HG03354 (cell line): ENCODE data around the gene CD274.
A peak's percentile ranks its signal among the peaks of the same experiment; 100 is the strongest.
"Not testable (repeated sequence)": the region's sequence is repeated elsewhere in the genome, so short reads cannot be mapped to it uniquely, and the experiment has no call there.

ENCODE experiments used
- ATAC-seq: cut with Tn5 transposase; IDR thresholded peaks from one replicate; pipeline ENCODE4 v1.9.1; 2021; ENCODE audit warnings: mild to moderate bottlenecking; ENCODE audit not compliant: unreplicated experiment, poor library complexity, severe bottlenecking

The CD274 gene

GRCh38 chr9:5450359-5451091 lies at the start of gene CD274:
CD274 (plus strand) TSS chr9:5450542; CDS start chr9:5456114, 5,572 bp downstream.
- ATAC-seq, result peak; percentile 64

DNA sequence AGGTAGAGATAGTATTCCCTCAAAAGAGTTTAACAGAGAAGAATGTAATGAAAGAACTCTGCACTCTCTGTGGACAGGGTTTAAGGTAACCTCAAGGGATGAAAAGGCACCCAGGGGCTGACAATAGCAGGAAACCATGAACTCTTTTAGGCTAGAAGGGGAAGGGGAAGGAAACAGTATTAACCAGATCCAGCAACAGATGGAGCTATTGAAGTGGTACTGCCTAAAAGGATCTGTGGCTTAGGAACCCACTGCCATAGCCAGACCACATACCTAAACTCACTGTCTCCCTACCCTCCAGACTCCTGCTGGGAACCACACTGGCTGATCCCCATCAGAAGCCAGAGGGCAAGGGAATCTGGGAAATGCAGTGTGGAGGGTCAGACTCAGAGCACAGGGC lies 48.1 kb upstream of the CD274 start:
- ATAC-seq, result no peak

GRCh38 chr9:5408596-5408995 lies 41.7 kb upstream of the CD274 start:
- no peak for ATAC-seq

- ATAC-seq, result no peak
Observed at GRCh38 chr9:5416953-5417352, 33.4 kb upstream of the CD274 start.

DNA sequence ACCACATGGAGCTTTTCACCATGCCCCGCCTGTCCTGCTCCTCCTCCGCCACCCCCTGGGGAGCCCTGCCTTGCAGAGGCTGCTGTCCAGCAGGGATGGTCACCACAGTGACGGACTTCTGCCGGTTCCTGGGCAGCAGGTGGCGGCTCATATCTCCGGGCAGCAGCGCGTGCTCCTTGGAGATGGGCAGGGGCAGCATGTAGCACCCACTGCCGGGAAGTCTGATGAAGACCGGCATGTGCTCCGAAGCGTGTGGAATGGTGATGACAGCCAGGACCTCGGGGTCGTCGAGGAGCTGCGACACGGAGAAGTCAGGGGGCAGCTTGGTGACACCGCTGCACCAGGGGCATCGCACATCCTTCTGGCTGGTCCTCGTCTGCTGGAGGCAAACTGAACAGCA lies 31.9 kb upstream of the CD274 start:
- ATAC-seq, result no peak

DNA sequence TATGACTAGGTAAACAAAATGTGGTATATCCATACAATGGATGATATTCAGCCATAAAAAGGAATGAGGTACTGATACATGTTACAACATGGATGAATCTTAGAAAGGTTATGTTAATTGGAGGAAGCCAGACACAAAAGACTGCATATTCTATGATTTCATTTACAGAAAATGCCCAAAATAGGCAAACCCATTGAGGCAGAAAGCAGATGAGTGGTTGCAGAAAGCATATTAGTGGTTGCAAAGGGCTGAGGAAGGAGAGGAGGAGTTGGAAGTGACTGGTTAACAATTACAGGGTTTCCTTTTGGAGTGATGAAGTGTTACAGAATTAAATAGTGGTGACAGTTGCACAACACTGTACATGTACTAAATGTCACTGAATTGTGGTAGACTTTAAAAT lies 30.4 kb upstream of the CD274 start:
- ATAC-seq, result no peak

DNA sequence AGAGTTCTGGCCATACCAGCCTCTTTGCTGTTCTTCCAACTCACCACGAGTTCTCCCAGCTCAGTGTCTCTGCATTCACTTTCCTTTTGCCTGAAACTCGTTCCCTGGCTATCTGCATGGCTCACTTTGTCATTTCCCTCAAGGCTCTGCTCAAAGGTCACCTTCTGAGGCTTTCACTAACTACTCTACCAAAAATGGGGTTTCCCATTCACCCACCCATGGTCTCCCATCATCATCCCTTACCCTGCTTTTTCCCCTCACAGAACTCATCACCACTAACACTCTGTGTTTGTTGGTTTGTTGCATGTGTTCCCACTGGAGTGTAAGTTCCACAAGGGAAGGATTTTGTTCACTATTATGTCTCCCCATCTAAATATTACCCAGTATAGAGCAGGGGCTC lies 29.2 kb upstream of the CD274 start:
- ATAC-seq, result no peak

DNA sequence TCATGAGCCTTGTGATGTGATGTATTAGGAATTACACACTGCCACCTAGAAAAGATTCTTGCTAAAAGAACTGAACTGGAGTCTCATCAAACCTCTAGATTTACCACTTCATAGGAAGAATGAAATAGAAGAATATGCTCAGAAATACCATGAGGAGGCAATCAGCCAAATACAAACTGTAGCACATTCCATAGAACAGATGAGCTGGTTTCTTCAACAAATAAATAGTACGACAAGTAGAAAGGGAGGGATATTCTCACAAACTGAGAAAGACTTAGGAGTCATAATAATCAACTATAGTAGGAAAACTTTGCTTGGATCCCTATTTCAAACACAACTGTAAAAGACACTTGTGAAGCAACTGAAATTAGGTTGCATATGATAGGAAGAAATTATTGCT lies 28.1 kb upstream of the CD274 start:
- no peak for ATAC-seq

GRCh38 chr9:5425006-5425628 lies 25.2 kb upstream of the CD274 start:
- no peak for ATAC-seq

DNA sequence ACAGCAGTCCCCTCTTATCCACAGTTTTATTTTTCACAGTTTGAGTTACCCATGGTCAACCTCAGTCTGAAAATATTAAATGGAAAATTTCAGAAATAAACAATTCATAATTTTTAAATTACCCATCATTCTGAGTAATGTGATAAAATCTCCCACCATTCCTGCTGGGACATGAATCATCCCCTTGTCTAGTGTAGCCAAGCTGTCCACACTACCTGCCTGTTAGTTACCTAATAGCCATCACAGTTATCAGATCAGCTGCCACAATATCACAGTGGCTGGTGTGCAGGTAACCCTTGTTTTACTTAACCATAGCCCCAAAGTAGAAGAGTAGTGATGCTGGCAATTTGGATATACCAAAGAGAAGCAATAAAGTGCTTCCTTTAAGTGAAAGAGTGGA lies 23.3 kb upstream of the CD274 start:
- ATAC-seq, result no peak

DNA sequence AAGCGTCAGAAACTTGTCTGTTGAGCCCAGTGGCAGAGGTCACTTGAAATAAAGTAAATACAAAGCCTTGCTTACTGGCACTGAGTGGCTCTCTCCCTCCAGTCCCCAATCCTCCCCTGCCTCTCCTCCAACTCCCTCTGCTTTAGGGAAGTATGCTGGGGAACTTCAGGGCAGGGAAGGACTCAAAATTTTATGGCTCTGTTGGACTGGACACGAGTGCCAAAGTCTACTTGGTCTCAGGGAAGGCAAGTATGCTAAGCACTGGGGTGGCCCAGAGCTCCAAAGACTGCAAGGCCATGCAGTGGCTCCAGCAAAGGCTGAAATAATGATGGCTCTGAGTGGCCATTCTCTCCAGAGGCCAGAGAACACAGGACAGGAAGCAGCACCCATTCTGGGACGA lies 22.2 kb upstream of the CD274 start:
- no peak for ATAC-seq

GRCh38 chr9:5428794-5429528 lies 21.4 kb upstream of the CD274 start:
- ATAC-seq, result no peak

DNA sequence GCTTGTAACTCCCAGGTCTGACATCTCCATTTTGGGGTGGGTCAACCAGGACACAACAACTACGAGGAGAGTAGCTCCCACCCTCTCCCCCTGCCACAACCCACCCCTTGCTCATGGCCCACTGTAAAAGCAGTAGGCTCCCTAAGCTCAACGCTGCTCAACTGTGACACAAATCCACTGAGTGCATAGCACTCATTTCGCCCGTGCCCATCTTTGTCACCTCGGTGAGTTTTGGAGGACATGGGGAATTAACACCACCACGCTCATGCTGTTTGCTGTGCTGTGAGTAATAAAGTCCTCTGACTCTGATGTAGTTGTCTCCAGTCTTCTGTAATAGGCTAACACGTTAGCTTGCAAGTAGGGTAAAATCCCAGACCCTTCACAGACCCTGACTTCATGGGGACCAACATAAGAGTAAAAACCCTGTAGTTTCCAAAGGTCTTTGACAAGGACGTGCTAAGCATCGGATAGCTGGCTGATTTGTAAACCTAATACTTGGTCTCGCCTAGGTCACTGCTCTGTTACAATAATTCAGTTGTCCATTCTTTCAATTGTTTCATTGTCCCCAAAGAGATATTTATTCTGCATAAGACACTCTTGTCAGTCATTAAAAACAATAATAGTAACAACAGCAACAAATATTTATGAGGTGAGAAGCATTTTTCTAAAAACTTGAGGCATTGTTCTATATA lies 20.3 kb upstream of the CD274 start:
- no peak for ATAC-seq

GRCh38 chr9:5430912-5431311 lies 19.4 kb upstream of the CD274 start:
- ATAC-seq, result no peak

GRCh38 chr9:5432890-5433289 lies 17.5 kb upstream of the CD274 start:
- not testable (repeated sequence) for ATAC-seq

DNA sequence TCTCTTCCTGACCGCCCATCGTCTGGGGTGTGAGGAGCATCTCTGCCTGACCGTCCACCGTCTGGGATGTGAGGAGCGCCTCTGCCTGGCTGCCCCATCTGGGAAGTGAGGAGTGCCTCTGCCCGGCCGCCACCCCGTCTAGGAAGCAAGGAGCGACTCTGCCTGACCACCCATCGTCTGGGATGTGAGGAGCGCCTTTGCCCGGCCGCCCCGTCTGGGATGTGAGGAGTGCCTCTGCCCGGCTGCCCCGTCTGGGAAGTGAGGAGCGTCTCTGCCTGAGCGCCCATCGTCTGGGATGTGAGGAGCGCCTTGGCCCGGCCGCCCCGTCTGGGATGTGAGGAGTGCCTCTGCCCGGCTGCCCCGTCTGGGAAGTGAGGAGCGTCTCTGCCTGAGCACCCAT lies 17.0 kb upstream of the CD274 start:
- ATAC-seq, result not testable (repeated sequence)

DNA sequence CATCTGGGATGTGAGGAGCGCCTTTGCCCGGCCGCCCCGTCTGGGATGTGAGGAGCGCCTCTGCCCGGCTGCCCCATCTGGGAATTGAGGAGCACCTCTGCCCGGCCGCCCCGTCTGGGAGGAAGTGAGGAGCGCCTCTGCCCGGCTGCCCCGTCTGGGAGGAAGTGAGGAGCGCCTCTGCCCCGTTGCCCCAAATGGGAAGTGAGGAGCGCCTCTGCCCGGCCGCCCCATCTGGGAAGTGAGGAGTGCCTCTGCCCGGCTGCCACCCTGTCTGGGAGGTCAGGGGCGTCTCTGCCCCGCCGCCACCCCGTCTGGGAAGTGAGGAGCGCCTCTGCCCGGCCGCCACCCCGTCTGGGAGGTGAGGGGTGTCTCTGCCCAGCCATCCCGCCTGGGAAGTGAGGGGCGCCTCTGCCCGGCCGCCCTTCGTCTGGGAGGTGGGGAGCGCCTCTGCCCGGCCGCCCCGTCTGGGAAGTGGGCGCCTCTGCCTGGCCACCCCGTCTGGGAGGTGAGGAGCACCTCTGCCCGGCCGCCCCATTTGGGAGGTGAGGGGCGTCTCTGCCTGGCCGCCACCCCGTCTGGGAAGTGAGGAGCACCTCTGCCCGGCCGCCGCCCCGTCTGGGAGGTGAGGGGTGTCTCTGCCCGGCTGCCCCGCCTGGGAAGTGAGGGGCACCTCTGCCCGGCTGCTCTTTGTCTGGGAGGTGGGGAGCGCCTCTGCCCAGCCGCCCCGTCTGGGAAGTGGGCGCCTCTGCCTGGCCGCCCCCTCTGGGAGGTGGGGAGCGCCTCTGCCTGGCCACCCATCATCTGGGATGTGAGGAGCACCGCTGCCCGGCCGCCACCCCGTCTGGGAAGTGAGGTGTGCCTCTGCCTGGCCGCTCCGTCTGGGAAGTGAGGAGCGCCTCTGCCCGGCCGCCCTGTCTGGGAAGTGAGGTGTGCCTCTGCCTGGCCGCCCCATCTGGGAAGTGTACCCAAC lies 16.2 kb upstream of the CD274 start:
- not testable (repeated sequence) for ATAC-seq

DNA sequence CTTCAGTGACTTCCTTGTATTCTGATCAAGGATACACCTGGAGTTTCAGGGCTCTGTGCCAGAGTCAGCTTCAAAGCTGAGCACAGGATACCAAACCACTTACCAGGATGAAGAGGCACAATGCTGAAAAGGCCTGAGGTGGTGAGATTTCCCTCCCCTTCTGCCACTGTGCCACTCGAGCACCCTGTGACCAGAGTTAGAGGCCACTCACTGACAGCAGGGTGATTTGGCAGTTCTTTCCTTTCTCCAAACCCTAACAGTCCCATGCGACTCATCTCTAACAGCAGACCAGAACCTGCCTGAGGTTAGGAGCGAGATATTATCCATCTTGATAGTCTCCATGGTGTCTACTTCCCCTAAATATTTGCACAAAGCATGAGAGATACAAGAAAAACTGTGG lies 14.4 kb upstream of the CD274 start:
- ATAC-seq, result no peak

DNA sequence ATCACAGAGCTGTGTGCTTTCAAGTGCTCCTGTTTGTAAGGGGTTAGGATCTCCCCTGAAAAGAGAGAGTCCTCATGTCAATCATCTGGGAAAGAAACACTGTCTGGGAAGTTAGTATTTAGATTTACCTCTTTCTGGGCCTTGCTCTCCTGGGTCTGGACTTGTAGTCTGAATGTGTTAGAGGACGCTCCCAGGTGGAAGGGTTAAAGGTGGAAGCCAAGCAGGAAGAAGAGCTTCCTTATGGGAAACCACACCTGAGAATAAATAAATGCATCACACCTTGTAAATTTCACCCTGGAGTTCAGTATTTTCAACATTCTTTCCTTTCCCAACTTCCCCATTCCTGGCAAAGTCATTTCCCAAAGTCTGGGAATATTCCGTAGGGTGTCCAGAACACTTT lies 13.9 kb upstream of the CD274 start:
- no peak for ATAC-seq
